Measurements from ENCODE around the gene CFAP119. TPM values are rescaled to one million over a fixed set of nuclear protein-coding genes. Genes with fewer than 3 reads are reported as not detected.

Gene CFAP119
- polyA plus RNA-seq, 1 donor (not counting 4 experiments of a cell fraction or from before 2014, with no cell fraction given) = 3.0 TPM

DNA sequence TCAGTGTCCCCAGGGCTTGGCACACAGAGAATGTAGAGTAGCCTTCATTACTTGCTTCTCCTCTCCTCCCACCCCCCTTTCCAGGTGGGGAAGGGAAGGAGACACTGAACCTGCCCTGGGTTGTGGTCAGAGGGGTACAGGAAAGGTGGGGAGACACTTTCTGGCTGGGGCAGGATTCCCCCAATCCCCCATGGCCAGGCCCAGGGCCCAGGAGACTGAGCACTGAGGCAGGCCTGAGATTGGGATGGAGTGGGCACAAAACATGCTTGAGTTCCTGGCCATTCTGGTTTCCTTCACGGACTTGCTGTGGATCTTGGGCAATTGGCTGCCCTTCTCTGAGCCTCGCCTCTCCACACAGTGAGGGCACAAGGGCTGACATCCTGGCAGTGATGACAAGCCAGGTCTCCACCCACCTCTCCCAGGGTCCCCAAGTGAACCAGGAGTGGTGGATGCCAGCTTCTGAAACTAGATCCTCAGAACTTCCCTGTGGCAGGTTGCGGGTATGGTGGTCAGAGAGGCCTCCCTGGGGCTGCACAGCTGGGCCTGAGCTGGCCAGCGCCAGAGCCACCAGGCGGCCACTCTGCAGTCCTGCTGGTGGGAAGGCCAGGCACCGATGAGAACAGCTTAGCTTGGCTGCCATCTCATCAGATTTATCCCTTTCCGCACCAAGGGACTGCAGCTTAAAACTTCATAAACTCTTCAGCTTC lies 15.9 kb upstream of the CFAP119 start:
- no peak for DNase-seq (ENCODE audit: low read depth, low spot score)
- no peaks in the 10 kb centered on the region for H3K27me3 ChIP-seq (ENCODE audit: control insufficient read depth, extremely low read depth, insufficient read depth, low read length)

DNA sequence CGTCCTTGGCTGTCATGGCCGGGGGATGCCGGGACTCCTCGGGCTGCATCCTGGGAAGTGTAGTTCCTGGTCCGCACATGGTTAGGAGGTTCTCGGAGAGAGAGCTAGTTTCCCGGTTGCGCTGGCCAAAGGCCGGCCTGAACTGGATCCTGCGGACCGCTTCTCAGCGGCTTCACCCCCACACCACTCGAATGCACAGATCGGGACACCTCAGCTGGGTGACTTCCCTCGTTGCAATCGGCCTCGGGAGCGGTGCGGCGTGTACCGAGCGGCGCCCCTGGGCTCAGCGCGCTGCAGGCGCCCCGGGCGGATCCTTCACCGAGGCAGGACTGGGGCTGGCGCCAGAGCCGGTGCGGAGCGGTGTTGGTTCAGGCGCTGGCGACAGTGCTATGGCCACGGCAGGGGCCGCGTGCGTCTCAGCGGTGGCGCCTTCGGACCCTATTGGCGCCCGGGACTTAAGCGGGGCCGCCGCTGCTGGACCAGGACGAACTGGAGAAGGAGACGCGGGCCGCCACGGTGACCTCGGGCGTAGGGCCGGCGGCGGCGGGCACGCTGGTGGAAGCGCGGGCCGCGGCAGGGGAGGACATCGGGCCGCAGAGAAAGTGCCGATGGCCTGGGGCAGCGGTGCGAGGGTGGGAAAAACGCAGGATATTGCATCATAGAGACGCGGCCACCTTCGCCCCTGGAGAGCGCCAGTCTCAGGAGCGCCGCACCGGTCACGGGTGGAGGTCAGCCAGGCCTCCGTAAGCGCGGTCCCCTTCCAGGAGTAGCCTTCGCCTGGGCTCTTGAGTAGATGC lies 13.7 kb upstream of the CFAP119 start:
- Histone ChIP-seq H3K36me3 (ENCODE audit: control insufficient read depth in 2 of 2, extremely low read depth in 1 of 2, insufficient read depth in 2 of 2, low read length in 2 of 2) (peaks cover 19 to 28% of the 10 kb centered on the region in 2 experiments), H3K27me3 (ENCODE audit: control insufficient read depth, extremely low read depth, insufficient read depth, low read length) (no peaks in the 10 kb centered on the region), H3K79me2 (ENCODE audit: control insufficient read depth, insufficient read depth, low read length) (no peaks in the 10 kb centered on the region), H3K9ac (ENCODE audit: control insufficient read depth, extremely low read depth, insufficient read depth, low read length) (peak overlapping the region; percentile 90), H3K4me1 (ENCODE audit: control insufficient read depth, extremely low read depth, insufficient read depth, low read length) (peaks cover 9% of the 10 kb centered on the region), H3K4me3 (ENCODE audit: control insufficient read depth in 2 of 3, extremely low read depth in 1 of 3, insufficient read depth in 2 of 3, low read depth in 1 of 3, low read length in 3 of 3) (peak overlapping the region; percentile 55 to 78 (median 75)), H3K9me1 (ENCODE audit: control insufficient read depth, extremely low read depth, insufficient read depth, low read length) (no peaks in the 10 kb centered on the region), H4K20me1 (ENCODE audit: control insufficient read depth, extremely low read depth, insufficient read depth, low read length) (no peaks in the 10 kb centered on the region), H3K4me2 (ENCODE audit: control insufficient read depth, extremely low read depth, insufficient read depth, low read depth, low read length) (peak overlapping the region; percentile 97), H3K9me3 (ENCODE audit: control insufficient read depth, low read depth, low read length) (no peaks in the 10 kb centered on the region), H2AFZ (ENCODE audit: control insufficient read depth, low read length) (peak overlapping the region; percentile 71), H3K27ac (ENCODE audit: control insufficient read depth, insufficient read depth, low read length) (peak overlapping the region; percentile 76)
- dilution Hi-C loops (cut with MboI; ENCODE audit: extremely low pct_ligation_motif_present, low sequenced_read_pairs) = loop anchor here (25.0 kb wide), 1 partner anchor 112 kb away; the partner anchor contains the start of genes BCL7C and CTF1
- FAIRE-seq (no peak), DNase-seq (ENCODE audit: low read depth, low spot score) (no peak)
- TF ChIP-seq CTCF (optimal IDR thresholded peaks at IDR 0.05 in 1 of 3, IDR thresholded peaks at IDR 0.05 in 1 of 3, conservative IDR thresholded peaks at IDR 0.05 in 1 of 3; ENCODE audit: extremely low read depth in 1 of 3, insufficient read depth in 2 of 3, low read length in 3 of 3) (no peak), EZH2 (IDR thresholded peaks at IDR 0.05; ENCODE audit: low read length) (no peak)

More for the DNA sequence above, 15.9 kb upstream of the CFAP119 start:
- peaks cover 9% of the 10 kb centered on the region for H3K4me1 ChIP-seq (ENCODE audit: control insufficient read depth, extremely low read depth, insufficient read depth, low read length)
- H3K9me1 ChIP-seq (ENCODE audit: control insufficient read depth, extremely low read depth, insufficient read depth, low read length) = no peaks in the 10 kb centered on the region
- H3K4me3 ChIP-seq (ENCODE audit: control insufficient read depth in 2 of 3, extremely low read depth in 1 of 3, insufficient read depth in 2 of 3, low read depth in 1 of 3, low read length in 3 of 3) = no peak overlapping the region
- H4K20me1 ChIP-seq (ENCODE audit: control insufficient read depth, extremely low read depth, insufficient read depth, low read length) = no peaks in the 10 kb centered on the region
- no peaks in the 10 kb centered on the region for H3K9me3 ChIP-seq (ENCODE audit: control insufficient read depth, low read depth, low read length)
- no peak overlapping the region for H3K4me2 ChIP-seq (ENCODE audit: control insufficient read depth, extremely low read depth, insufficient read depth, low read depth, low read length)
- no peak overlapping the region for H2AFZ ChIP-seq (ENCODE audit: control insufficient read depth, low read length)
- H3K9ac ChIP-seq (ENCODE audit: control insufficient read depth, extremely low read depth, insufficient read depth, low read length) = no peak overlapping the region
- dilution Hi-C loops (cut with MboI; ENCODE audit: extremely low pct_ligation_motif_present, low sequenced_read_pairs) = loop anchor here (25.0 kb wide), 1 partner anchor 110 kb away; the partner anchor contains the start of genes BCL7C and CTF1
- H3K79me2 ChIP-seq (ENCODE audit: control insufficient read depth, insufficient read depth, low read length) = no peaks in the 10 kb centered on the region
- no peak overlapping the region for H3K27ac ChIP-seq (ENCODE audit: control insufficient read depth, insufficient read depth, low read length)
- FAIRE-seq = no peak
- peaks cover 16% of the 10 kb centered on the region in 2 experiments for H3K36me3 ChIP-seq (ENCODE audit: control insufficient read depth in 2 of 2, extremely low read depth in 1 of 2, insufficient read depth in 2 of 2, low read length in 2 of 2)
- TF ChIP-seq EZH2 (IDR thresholded peaks at IDR 0.05; ENCODE audit: low read length) (no peak), CTCF (optimal IDR thresholded peaks at IDR 0.05 in 1 of 3, IDR thresholded peaks at IDR 0.05 in 1 of 3, conservative IDR thresholded peaks at IDR 0.05 in 1 of 3; ENCODE audit: extremely low read depth in 1 of 3, insufficient read depth in 2 of 3, low read length in 3 of 3) (no peak)
